Lung (tissue), 12 donors: ENCODE measurements around the gene LIX1L. TPM values are rescaled to one million over a fixed set of nuclear protein-coding genes. Genes with fewer than 3 reads are reported as not detected.

ENCODE experiments used
- ATAC-seq: fragments of 200-7000 bp; cut with Tn5 transposase; one replicate; pipeline ENCODE4 v1.9.1; 2020; ENCODE audit warnings: moderate number of reproducible peaks; ENCODE audit not compliant: insufficient read depth, low FRiP score
- DNase-seq, 3 donors: peaks; one replicate each; pipeline ENCODE4 v3.0.0-alpha.2; 2013 to 2017
- H3K27ac ChIP-seq, 2 donors: one replicate each; pipeline ENCODE4 v1.5.1; 2013; ENCODE audit warnings: mild to moderate bottlenecking in 2 of 2, moderate library complexity in 2 of 2, control low read depth in 1 of 2, inconsistent platforms in 1 of 2, low read depth in 1 of 2, low read length in 1 of 2
- H3K27me3 ChIP-seq, 3 donors: one replicate each; pipeline ENCODE4 v1.5.1; 2013; ENCODE audit warnings: low read length in 2 of 3; ENCODE audit not compliant: control insufficient read depth in 3 of 3, insufficient read depth in 3 of 3
- H3K36me3 ChIP-seq, 4 donors: one replicate each; pipeline ENCODE4 v1.5.1; 2013; ENCODE audit warnings: low read length in 4 of 4, mild to moderate bottlenecking in 1 of 4, moderate library complexity in 1 of 4; ENCODE audit not compliant: control insufficient read depth in 4 of 4, insufficient read depth in 4 of 4
- H3K4me1 ChIP-seq, 5 donors: one replicate each; pipeline ENCODE4 v1.5.1; 2013; ENCODE audit warnings: low read length in 5 of 5, mild to moderate bottlenecking in 2 of 5, moderate library complexity in 1 of 5; ENCODE audit not compliant: control insufficient read depth in 5 of 5, insufficient read depth in 5 of 5
- H3K4me3 ChIP-seq: one replicate; pipeline ENCODE4 v1.5.1; 2013; ENCODE audit warnings: mild to moderate bottlenecking, control low read depth, moderate library complexity
- H3K9ac ChIP-seq, 2 donors: one replicate each; pipeline ENCODE4 v1.5.1; 2013; ENCODE audit warnings: low read length in 2 of 2, control low read depth in 1 of 2; ENCODE audit not compliant: insufficient read depth in 1 of 2
- H3K9me3 ChIP-seq, 4 donors: one replicate each; pipeline ENCODE4 v1.5.1; 2013; ENCODE audit warnings: low read length in 3 of 4, mild to moderate bottlenecking in 1 of 4, moderate library complexity in 1 of 4; ENCODE audit not compliant: control insufficient read depth in 4 of 4, insufficient read depth in 3 of 4
- CTCF ChIP-seq: IDR thresholded peaks from 2 replicates; pipeline ENCODE4 v1.5.1; 2012; ENCODE audit warnings: mild to moderate bottlenecking; ENCODE audit errors: control extremely low read depth, extremely low read depth
- WGBS, 2 donors: extraction: QIAGEN DNeasy Blood & Tissue Kit; methylation state at CpG; one replicate each; pipeline ENCODE4 v1.1.7; 2013; 5-methylcytosine and 5-hydroxymethylcytosine counted together
- polyA plus RNA-seq, 2 donors: library from polyadenylated mRNA; stranded (reverse); fragments of 200-250 nt; gene quantifications; one replicate each; pipeline ENCODE4 v1.2.1, GENCODE V29; 2013
- total RNA-seq, 2 donors: library from RNA; depleted of rRNA in 1 of 2; stranded (reverse); fragments of >200 nt in 1 of 2; gene quantifications; one replicate each; pipeline ENCODE4 v1.2.1, GENCODE V29; 2014 to 2021
- donor health status: control.
- donor health status: control.
- donor health status: Bipolar disorder and iron deficiency.
- donor health status: healthy.
- donor health status: DM: yes; HTN: yes; CAD: no.

The LIX1L gene
- total and polyA plus RNA-seq, 4 donors, result 7.0 to 30.9 (median 18.9) TPM

DNA sequence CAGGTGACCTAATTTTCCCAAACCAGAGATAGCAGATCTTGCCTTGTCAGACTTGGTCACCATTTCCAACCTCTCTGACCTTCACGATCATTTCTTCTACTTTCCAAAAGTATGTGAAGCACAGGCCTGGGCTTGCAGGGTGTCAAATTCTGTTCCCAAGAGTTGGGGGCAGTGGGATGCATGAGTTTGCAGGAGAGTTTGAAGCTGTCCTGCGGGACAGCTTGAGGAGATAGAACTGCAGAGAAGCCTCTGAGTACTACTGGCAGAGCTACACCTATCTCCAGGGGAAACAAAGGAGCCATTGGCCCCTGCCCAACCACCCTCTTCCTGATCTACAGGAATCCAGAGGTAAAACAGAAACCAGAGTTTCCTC is 27.3 kb upstream of the LIX1L start:
- Histone ChIP-seq H3K4me1 (peaks cover 0 to 56% (median 2%) of the 10 kb centered on the region in 5 donors), H3K27ac (peak overlapping the region; percentile 85 to 86), H3K27me3 (no peaks in the 10 kb centered on the region), H3K36me3 (no peaks in the 10 kb centered on the region), H3K9me3 (no peaks in the 10 kb centered on the region), H3K9ac (no peak overlapping the region), H3K4me3 (no peak overlapping the region)
- no peak for TF ChIP-seq CTCF
- 62 to 76% methylated on average over 2 of the region's 2 CpGs for WGBS, 2 donors
- no peak for DNase-seq
- no peak for ATAC-seq

DNA sequence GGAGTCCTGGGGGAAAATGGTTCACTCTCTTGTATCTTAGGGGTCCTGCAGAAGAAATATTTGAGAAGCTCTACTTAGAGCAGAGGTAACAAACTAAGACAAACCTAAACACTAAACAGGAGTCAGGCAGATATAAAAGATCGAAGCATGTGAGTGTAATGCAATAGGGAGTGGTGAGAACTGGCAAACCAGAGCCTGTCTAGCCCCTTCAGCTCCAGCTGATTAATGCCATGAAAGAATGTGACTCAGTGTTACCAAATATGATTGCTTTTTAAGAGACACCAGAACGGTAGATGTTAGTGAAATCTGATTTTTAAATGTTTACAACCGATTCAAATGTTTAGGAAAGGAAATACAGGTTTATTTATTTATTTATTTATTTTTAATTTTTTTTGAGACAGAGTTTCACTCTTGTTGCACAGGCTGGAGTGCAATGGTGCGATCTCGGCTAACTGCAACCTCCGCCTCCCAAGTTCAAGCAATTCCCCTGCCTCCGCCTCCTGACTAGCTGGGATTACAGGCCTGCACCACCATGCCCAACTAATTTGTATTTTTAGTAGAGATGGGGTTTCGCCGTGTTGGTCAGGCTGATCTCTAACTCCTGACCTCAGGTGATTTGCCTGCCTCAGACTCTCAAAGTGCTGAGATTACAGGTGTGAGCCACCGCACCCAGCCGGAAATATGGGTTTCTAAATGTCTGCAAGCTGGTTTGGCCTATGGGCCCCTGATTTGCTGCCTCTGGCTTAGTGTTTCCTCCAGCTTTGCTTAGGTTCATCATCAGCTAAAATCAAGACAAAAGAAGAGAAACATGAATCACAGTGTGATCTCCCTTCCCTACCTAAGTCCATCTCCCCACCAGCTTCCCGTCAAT is 26.4 kb upstream of the LIX1L start:
- ATAC-seq (no peak), DNase-seq (no peak)
- no peak for TF ChIP-seq CTCF
- H3K9me3 ChIP-seq, result no peaks in the 10 kb centered on the region
- WGBS, 2 donors, result 90 to 92% methylated on average over 12 of the region's 12 CpGs
- H3K9ac ChIP-seq, result no peak overlapping the region
- no peaks in the 10 kb centered on the region for H3K36me3 ChIP-seq
- H3K27ac ChIP-seq, result peak overlapping the region; percentile 57 to 99
- no peak overlapping the region for H3K4me3 ChIP-seq
- no peaks in the 10 kb centered on the region for H3K27me3 ChIP-seq
- peaks cover under 1 to 60% (median 11%) of the 10 kb centered on the region in 5 donors for H3K4me1 ChIP-seq

- Histone ChIP-seq H3K9me3 (no peaks in the 10 kb centered on the region), H3K9ac (no peak overlapping the region), H3K4me1 (peaks cover 10 to 66% (median 21%) of the 10 kb centered on the region in 5 donors), H3K4me3 (no peak overlapping the region), H3K36me3 (no peaks in the 10 kb centered on the region), H3K27me3 (no peaks in the 10 kb centered on the region), H3K27ac (peak overlapping the region; percentile 88 to 99)
- ATAC-seq (no peak), DNase-seq (no peak)
- no peak for TF ChIP-seq CTCF
- WGBS, 2 donors, result 70 to 76% methylated on average over 1 of the region's 1 CpG
Observed at GRCh38 chr1:145983206-145983675, 25.4 kb upstream of the LIX1L start.
